Nephron (organoid): Measurements from ENCODE around the gene OSBPL7.

Experiments used
- H3K27ac Mint-ChIP-seq, 3 experiments: 2 replicates each; pipeline ENCODE4 v1.8.0; 2020; ENCODE audit warnings: mixed read lengths in 3 of 3, mild to moderate bottlenecking in 2 of 3, moderate library complexity in 1 of 3
- H3K27me3 Mint-ChIP-seq: 2 replicates; pipeline ENCODE4 v1.8.0; 2021; ENCODE audit warnings: low read depth, mild to moderate bottlenecking, moderate library complexity, mixed read lengths
- H3K36me3 Mint-ChIP-seq: 2 replicates; pipeline ENCODE4 v1.8.0; 2020; ENCODE audit warnings: low read depth, mixed read lengths
- H3K4me1 Mint-ChIP-seq: 2 replicates; pipeline ENCODE4 v1.8.0; 2020; ENCODE audit warnings: mixed read lengths
- H3K4me3 Mint-ChIP-seq, 3 experiments: 2 replicates each; pipeline ENCODE4 v1.8.0; 2020; ENCODE audit warnings: mild to moderate bottlenecking in 3 of 3, mixed read lengths in 3 of 3, moderate library complexity in 2 of 3
- H3K9me3 Mint-ChIP-seq: 2 replicates; pipeline ENCODE4 v1.8.0; 2020; ENCODE audit warnings: mixed read lengths
- TF ChIP-seq, protein P1 (sequence below), 3 experiments: fragments of 200-600 bp; sonication (generic); IDR thresholded peaks; one replicate each; pipeline ENCODE4 v1.5.0; 2021; ENCODE audit warnings: antibody characterized with exemption in 3 of 3; ENCODE audit not compliant: unreplicated experiment in 3 of 3

OSBPL7 gene

GRCh38 chr17:47829870-47830269 is 8.3 kb upstream of the OSBPL7 start:
- no peaks in the 10 kb centered on the region for H3K27me3 Mint-ChIP-seq
- TF ChIP-seq, protein P1, sequence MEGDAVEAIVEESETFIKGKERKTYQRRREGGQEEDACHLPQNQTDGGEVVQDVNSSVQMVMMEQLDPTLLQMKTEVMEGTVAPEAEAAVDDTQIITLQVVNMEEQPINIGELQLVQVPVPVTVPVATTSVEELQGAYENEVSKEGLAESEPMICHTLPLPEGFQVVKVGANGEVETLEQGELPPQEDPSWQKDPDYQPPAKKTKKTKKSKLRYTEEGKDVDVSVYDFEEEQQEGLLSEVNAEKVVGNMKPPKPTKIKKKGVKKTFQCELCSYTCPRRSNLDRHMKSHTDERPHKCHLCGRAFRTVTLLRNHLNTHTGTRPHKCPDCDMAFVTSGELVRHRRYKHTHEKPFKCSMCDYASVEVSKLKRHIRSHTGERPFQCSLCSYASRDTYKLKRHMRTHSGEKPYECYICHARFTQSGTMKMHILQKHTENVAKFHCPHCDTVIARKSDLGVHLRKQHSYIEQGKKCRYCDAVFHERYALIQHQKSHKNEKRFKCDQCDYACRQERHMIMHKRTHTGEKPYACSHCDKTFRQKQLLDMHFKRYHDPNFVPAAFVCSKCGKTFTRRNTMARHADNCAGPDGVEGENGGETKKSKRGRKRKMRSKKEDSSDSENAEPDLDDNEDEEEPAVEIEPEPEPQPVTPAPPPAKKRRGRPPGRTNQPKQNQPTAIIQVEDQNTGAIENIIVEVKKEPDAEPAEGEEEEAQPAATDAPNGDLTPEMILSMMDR (IDR thresholded peaks at IDR 0.05; ENCODE audit: unreplicated experiment in 3 of 3): no peak
- peaks cover 25% of the 10 kb centered on the region for H3K36me3 Mint-ChIP-seq
- peak overlapping the region in 2 of 3 experiments; percentile 39 to 79 for H3K27ac Mint-ChIP-seq
- peak overlapping the region; percentile 75 to 90 (median 84) for H3K4me3 Mint-ChIP-seq
- no peaks in the 10 kb centered on the region for H3K9me3 Mint-ChIP-seq
- H3K4me1 Mint-ChIP-seq: peaks cover 15% of the 10 kb centered on the region

DNA sequence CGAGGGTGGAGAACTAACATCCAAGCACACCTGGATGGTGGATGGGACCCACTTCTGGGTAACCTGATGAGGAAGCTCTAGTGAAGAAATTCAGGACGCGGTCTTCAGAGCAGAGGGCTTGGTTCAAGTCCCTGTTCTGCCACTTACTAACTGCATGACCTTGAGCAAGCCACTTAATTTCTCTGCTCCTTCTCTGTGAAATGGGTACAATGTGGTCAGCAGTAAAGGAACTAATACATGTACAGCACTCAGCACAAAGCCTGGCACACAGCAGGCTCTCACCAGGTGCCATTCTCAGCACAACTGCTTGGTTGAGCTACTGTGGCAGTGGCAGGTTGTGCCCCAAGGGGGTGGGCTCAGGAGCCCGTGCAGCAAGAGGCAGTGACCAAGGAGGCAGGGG is 1.9 kb upstream of the OSBPL7 start:
- TF ChIP-seq, protein P1 (IDR thresholded peaks at IDR 0.05; ENCODE audit: unreplicated experiment in 3 of 3): no peak
- Mint-ChIP-seq H3K27ac (no peak overlapping the region), H3K36me3 (peaks cover 40% of the 10 kb centered on the region), H3K4me1 (peaks cover 22% of the 10 kb centered on the region), H3K4me3 (no peak overlapping the region), H3K27me3 (no peaks in the 10 kb centered on the region), H3K9me3 (no peaks in the 10 kb centered on the region)

DNA sequence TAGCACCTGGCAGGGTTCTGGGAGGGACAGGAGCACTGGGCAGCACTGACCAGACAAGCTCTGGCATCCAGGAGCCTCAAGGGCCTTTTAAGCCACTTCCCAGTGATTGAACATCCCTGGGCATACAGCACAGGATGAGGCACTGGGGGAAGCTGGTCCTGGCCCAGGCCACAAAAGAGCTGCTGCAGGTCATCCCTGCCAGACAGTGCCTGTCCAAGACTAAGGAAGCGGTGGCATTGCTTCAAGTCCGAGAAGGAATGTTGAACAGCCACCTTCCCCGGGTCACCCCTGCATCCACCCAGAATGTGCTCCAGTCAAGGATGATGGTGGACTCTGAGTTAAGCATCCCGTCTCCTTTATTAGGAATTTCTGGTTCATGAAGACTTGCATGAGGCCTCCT is 1.2 kb upstream of the OSBPL7 start:
- Mint-ChIP-seq H3K9me3 (no peaks in the 10 kb centered on the region), H3K4me1 (peaks cover 22% of the 10 kb centered on the region), H3K36me3 (peaks cover 37% of the 10 kb centered on the region), H3K27ac (no peak overlapping the region), H3K27me3 (no peaks in the 10 kb centered on the region), H3K4me3 (peak overlapping the region; percentile 60 to 97 (median 96))
- TF ChIP-seq, protein P1 (IDR thresholded peaks at IDR 0.05; ENCODE audit: unreplicated experiment in 3 of 3): no peak

DNA sequence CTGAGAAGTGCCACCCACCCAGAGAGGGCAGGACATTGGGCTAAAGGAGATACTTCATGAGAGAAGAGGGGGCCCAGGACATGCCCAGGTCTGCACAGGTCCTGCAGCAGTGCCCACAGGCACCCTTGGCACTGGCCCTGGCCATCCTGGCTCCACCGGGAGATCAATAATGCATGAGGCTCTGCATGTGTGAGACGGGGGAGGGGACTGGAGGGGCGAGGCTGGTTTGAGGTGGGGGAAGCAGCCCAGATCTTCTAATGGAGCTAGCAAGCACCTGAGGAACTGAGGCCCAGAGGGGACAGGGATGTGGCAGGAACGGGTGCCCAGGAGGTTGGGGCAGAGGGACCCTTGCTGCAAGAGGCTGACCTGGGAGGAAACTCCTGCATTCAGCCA is 567 bp downstream of the OSBPL7 start:
- peak overlapping the region; percentile 26 to 80 (median 35) for H3K27ac Mint-ChIP-seq
- peak overlapping the region; percentile 96 to 97 (median 96) for H3K4me3 Mint-ChIP-seq
- H3K36me3 Mint-ChIP-seq: peaks cover 27% of the 10 kb centered on the region
- H3K27me3 Mint-ChIP-seq: no peaks in the 10 kb centered on the region
- TF ChIP-seq, protein P1 (IDR thresholded peaks at IDR 0.05; ENCODE audit: unreplicated experiment in 3 of 3): no peak
- no peaks in the 10 kb centered on the region for H3K9me3 Mint-ChIP-seq
- H3K4me1 Mint-ChIP-seq: peaks cover 22% of the 10 kb centered on the region

DNA sequence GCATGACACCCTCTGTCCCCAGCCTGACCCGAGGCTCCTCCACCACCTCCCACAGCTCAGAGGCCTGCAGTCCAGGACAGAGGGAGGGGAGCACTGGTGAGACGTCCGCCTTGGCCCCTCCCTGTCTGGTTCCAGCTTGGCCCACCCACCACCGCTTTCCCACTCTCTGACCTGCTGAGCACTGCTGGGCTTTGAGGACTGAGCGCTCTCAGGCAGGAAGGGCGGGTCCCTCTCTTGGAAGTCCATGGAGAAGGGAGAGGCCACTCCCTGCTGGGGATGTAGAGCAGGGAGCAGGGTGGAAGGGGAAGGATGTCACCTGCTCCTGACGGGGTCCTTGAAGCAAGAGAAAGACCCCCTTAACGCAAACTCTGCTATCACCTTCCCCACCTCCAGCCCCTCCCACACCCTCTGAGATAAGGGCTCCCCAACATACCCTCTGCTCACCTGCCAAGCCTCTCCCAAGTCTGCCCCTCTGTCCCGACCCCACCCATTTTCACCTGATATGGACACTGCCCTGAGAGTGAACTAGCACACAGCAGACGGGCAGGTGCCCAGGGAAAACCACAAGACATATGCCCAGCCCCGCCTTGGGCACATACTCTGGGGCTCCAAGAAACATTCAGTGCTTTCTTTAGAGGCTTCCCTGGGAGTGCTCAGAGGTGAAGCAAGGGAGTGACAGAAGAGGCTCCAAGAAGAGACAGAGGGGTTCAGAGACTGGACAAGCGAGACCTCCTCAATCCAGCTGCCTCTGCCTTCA is 1.4 kb downstream of the OSBPL7 start:
- no peaks in the 10 kb centered on the region for H3K9me3 Mint-ChIP-seq
- peaks cover 21% of the 10 kb centered on the region for H3K36me3 Mint-ChIP-seq
- no peaks in the 10 kb centered on the region for H3K27me3 Mint-ChIP-seq
- TF ChIP-seq, protein P1 (IDR thresholded peaks at IDR 0.05; ENCODE audit: unreplicated experiment in 3 of 3): no peak
- peak overlapping the region; percentile 96 to 97 (median 96) for H3K4me3 Mint-ChIP-seq
- H3K4me1 Mint-ChIP-seq: peaks cover 22% of the 10 kb centered on the region
- H3K27ac Mint-ChIP-seq: no peak overlapping the region

GRCh38 chr17:47819475-47819874 is 2.1 kb downstream of the OSBPL7 start:
- H3K9me3 Mint-ChIP-seq: no peaks in the 10 kb centered on the region
- peak overlapping the region in 2 of 3 experiments; percentile 54 to 59 for H3K4me3 Mint-ChIP-seq
- TF ChIP-seq, protein P1 (IDR thresholded peaks at IDR 0.05; ENCODE audit: unreplicated experiment in 3 of 3): no peak
- peaks cover 22% of the 10 kb centered on the region for H3K4me1 Mint-ChIP-seq
- H3K27ac Mint-ChIP-seq: no peak overlapping the region
- no peaks in the 10 kb centered on the region for H3K27me3 Mint-ChIP-seq
- H3K36me3 Mint-ChIP-seq: peaks cover 18% of the 10 kb centered on the region
